Astrocyte of the hippocampus (primary cell): ENCODE data around the gene ATP8B4.

Experiments
- DNase-seq: peaks from one replicate; pipeline ENCODE4 v3.0.0; 2011; ENCODE audit warnings: low read depth, low spot score

Gene ATP8B4

DNA sequence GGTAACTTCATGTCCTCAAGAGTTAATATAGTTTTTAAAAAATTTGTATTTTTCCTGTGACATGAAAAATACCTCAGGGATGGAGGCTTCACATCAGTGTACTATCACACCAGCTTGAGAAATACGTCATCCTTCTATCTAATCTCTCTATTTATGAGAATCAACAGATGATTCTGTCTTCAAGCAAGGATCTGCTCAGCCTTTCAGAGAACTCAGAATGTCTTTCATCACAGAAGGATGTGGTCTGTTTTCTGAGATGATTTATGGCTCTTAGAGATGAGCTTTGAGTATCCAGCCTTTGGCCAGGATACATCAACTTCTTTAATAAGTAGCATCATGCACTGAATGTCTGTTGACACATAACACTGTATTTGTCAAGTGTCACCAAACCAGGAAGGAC is 304.3 kb downstream of the ATP8B4 start:
- no peak for DNase-seq

DNA sequence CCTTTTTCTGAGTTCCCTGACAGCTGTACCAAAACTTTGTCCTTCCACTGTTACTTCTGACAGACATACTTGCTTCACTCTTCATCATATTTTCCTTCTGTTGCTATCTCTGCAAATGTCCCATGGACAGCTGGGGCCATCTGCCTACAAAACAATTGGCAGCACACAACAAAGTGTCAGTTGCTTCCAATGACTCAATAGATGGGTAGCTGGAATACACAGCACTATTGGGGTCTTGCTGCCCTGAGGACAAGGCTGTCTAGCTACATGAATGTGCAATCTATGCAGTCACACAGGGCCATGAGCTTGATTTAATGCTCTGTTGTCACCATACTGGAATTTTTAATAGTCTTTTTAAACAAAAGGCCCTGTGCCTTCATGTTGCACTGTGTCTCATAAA is 305.4 kb downstream of the ATP8B4 start:
- DNase-seq, result no peak

DNA sequence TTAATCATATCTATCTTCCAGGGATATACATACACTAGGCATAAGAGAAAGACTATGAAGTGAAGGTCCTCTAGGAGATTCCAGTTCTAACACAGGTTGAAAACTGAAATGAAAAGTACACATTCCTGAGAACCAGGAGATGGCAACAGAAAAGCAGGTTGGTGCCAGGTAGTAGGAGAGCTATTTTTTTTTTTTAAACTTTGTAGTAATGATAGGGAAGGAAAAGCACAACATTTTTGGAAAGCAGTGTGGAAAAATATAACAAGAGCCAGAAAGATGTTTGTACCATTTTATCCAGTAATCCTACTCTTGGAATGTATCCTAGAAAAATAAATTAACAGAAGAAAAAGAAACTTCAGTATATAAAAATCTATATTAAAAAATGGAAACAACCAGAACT is 308.3 kb downstream of the ATP8B4 start:
- DNase-seq, result no peak

DNA sequence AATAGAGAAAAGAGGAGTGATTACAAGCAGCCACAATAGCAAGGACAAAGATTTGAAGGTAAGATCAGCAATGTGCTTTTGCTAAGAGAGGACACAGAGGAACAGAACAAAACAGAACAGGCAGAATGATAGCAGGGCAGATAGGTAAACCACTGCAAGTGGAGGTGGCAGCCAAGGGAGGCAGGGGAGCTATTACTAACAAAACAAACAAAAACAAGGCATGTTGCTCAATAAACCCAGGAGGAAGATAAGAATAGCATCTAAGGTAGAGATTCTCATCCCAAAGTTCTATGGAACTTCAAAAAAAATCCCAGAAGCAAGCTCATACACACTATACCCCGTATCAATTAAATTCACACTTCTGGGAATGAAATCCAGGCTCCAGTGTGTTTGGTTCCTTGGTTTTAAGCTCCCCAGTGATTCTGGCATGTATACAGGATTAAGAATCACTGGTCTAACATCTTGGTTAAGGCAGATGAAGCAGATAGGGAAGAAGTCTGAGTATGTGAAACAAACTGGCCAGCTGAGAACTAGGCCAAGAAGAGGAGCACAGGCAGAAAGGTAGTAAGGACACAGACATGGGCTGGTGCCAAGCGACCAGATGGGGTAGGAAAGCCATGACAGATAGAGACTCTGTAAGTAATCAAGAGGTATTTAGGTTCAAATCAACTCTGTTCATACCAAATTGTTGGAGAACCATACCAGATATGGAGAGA is 309.0 kb downstream of the ATP8B4 start:
- no peak for DNase-seq

DNA sequence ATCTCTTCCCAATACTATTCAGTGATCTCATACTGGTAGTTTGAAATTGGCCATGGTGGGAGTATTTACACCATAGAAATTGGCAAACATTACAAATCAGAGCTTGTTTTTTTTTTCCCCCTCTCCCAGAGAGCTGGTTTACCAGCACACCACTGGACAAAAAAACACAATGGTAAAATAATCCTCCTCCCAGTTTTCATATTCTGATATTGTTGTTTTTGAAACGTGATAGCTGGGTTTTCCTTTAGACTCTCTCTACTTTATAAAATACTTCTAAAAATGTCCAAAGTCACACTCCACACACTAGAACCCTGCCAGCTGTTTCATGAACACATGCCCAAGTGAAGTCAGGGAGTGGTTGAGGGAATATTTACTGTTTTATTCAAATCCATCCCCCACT is 310.7 kb downstream of the ATP8B4 start:
- no peak for DNase-seq
